Ramos (cell line): ENCODE results near the gene SIX4.

Experiments
- in situ Hi-C: fragments of 300-500 bp; cut with MboI; formaldehyde crosslinking; loops from one replicate; pipeline ENCODE4 v1.14.3; 2022; ENCODE audit warnings: low sequenced_read_pairs; ENCODE audit not compliant: unreplicated experiment

Gene SIX4

GRCh38 chr14:60665177-60665550 lies 59.0 kb downstream of the SIX4 start:
- in situ Hi-C loops: no loop called here

- in situ Hi-C loops: no loop called here
Measured at GRCh38 chr14:60662982-60663381, 61.2 kb downstream of the SIX4 start.

- in situ Hi-C loops: no loop called here
Measured at GRCh38 chr14:60661721-60662120, 62.4 kb downstream of the SIX4 start.
